ENCODE measurements around the gene NME2.

GRCh38 chr17:51169340-51169739, 3.1 kb downstream of the NME2 start:
- TF ChIP-seq CTCF (IDR thresholded peaks at IDR 0.05; ENCODE audit: borderline replicate concordance, extremely low read depth, low read length, poor library complexity, severe bottlenecking) (no peak), EZH2 (IDR thresholded peaks at IDR 0.05; ENCODE audit: borderline replicate concordance, low read depth, low read length, severe bottlenecking) (no peak)

Data from DND-41 (cell line).